Fibroblast of the aortic adventitia (primary cell): Measurements from ENCODE around the gene FGF6. TPM values are rescaled to one million over a fixed set of nuclear protein-coding genes. Genes with fewer than 3 reads are reported as not detected.
"Not testable (repeated sequence)": the region's sequence is repeated elsewhere in the genome, so short reads cannot be mapped to it uniquely, and the experiment has no call there.

ENCODE experiments used
- DNase-seq: peaks from one replicate; pipeline ENCODE4 v3.0.0-alpha.2; 2010; ENCODE audit warnings: low read depth
- H3K4me3 ChIP-seq: 2 replicates; pipeline ENCODE4 v1.5.1; 2011; ENCODE audit warnings: low read depth, mild to moderate bottlenecking, control low read depth, low read length, moderate library complexity
- CTCF ChIP-seq: IDR thresholded peaks from 2 replicates; pipeline ENCODE4 v1.5.1; 2011; ENCODE audit warnings: mild to moderate bottlenecking, low read length, control low read depth, inconsistent platforms; ENCODE audit not compliant: insufficient read depth
- total RNA-seq: library from RNA; depleted of rRNA; stranded (reverse); fragments of >200 nt; gene quantifications from 2 replicates; pipeline ENCODE4 v1.2.3, GENCODE V29; 2012; ENCODE audit warnings: low replicate concordance

The FGF6 gene
- total RNA-seq, 1 donor, result not detected

- DNase-seq, result no peak
- no peak overlapping the region for H3K4me3 ChIP-seq
- TF ChIP-seq CTCF, result no peak
Observed at GRCh38 chr12:4482936-4483335, 37.3 kb upstream of the FGF6 start.

DNA sequence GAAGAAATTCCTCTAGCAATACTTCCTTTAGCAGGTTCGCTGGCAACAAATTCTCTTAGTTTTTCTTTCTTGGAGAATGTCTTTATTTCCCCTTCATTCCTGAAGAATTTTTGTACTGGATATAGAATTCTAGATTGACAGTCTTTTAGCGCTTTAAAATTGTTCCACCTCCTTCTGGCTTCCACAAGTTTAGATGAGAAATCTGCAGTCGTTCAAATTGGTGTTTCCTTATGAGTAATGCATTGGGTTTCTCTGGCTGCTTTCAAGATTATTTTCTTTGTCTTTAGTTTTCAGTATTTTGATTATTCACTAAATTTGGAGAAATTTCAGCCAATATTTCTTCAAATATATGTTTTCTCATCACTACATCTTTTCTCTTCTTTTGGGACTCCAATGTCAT lies 33.3 kb upstream of the FGF6 start:
- no peak for TF ChIP-seq CTCF
- no peak for DNase-seq
- H3K4me3 ChIP-seq, result no peak overlapping the region

- TF ChIP-seq CTCF, result no peak
- DNase-seq, result no peak
- H3K4me3 ChIP-seq, result no peak overlapping the region
Observed at GRCh38 chr12:4477129-4477528, 31.5 kb upstream of the FGF6 start.

- DNase-seq, result no peak
- no peak for TF ChIP-seq CTCF
Observed at GRCh38 chr12:4472046-4472445, 26.4 kb upstream of the FGF6 start.

GRCh38 chr12:4471256-4471655 lies 25.6 kb upstream of the FGF6 start:
- no peak for TF ChIP-seq CTCF
- no peak for DNase-seq
- no peak overlapping the region for H3K4me3 ChIP-seq

More at GRCh38 chr12:4472046-4472445, 26.4 kb upstream of the FGF6 start:
- no peak overlapping the region for H3K4me3 ChIP-seq

DNA sequence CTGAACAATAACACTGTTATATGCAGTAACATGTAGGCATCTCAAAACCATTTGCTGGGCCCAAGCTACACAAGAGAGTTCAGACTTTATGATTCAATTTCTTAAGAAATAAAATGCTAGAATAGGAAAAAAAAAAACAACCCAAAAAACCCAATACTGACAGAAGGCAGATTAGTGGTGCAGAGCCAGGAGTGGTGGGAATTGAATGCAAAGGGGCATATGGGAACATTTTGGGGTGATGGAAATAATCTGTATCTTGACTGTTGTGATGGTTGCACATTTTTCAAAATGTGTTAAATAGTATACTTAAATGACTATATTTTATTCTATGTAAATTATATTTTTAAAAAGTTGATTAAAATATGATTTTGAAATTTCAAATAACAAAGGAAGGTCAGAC lies 23.4 kb upstream of the FGF6 start:
- TF ChIP-seq CTCF, result no peak
- H3K4me3 ChIP-seq, result no peak overlapping the region
- DNase-seq, result no peak

- TF ChIP-seq CTCF, result no peak
- DNase-seq, result no peak
- H3K4me3 ChIP-seq, result no peak overlapping the region
Observed at GRCh38 chr12:4460761-4461160, 15.1 kb upstream of the FGF6 start.

GRCh38 chr12:4455849-4456248 lies 10.2 kb upstream of the FGF6 start:
- not testable (repeated sequence) for H3K4me3 ChIP-seq, DNase-seq
